Measurements from ENCODE around the gene CHST11. TPM values are rescaled to one million over a fixed set of nuclear protein-coding genes. Genes with fewer than 3 reads are reported as not detected.

CHST11 gene
- total and polyA plus RNA-seq, 7 donors: 0.60 to 22.8 (median 10.0) TPM

DNA sequence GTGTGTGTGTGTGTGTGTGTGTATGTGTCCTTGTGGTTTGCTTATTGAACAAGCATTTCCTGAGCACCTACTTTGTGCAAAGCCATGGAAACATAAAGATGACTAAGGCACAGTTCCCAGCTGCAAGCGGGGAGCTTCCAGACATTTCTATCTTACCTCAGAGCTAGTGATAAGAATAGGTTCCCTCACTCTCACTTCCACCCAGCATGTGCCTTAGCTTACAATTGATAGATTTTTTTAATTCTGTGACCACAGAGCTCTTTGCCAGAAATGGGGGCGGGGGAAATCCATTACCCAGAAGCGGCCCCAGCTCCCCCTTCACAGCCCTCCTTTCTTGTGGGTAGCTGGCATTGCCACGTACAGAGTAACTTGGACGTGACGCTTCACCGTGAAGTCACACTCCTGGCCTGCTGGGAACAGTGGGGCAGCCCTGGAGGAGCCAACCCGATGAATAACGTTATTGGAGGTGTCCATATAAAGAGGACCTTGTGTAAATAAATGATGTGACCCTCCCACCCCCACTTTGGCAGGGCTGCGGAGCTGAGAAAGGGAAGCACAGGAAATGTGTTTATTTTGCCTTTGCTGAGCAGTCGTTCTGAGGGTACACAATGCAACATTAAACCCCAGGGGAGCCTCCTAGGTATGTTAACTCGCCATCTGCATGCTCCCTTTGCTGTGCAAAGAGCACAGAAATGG lies 238.9 kb downstream of the CHST11 start:
- DNase-seq: no peak
- peaks cover 0 to 5% (median 0%) of the 10 kb centered on the region in 4 donors for H3K4me1 ChIP-seq
- 28 to 45% methylated on average over 12 of the region's 12 CpGs for WGBS, 2 donors
- H3K9me3 ChIP-seq: no peaks in the 10 kb centered on the region
- H3K27me3 ChIP-seq: no peaks in the 10 kb centered on the region
- intact Hi-C loops (cut with DNase I): no loop called here
- H3K27ac ChIP-seq: no peak overlapping the region
- H3K4me3 ChIP-seq: no peak overlapping the region
- TF ChIP-seq CTCF (IDR thresholded peaks at IDR 0.05) (no peak), EP300 (IDR thresholded peaks at IDR 0.05) (no peak), POLR2A (IDR thresholded peaks at IDR 0.05) (no peak), POLR2AphosphoS5 (IDR thresholded peaks at IDR 0.05) (no peak)
- H3K36me3 ChIP-seq: no peaks in the 10 kb centered on the region

GRCh38 chr12:104697186-104697585 lies 240.4 kb downstream of the CHST11 start:
- 84 to 93% methylated on average over 7 of the region's 7 CpGs for WGBS, 2 donors
- TF ChIP-seq CTCF (IDR thresholded peaks at IDR 0.05) (no peak), POLR2AphosphoS5 (IDR thresholded peaks at IDR 0.05) (no peak), POLR2A (IDR thresholded peaks at IDR 0.05) (no peak), EP300 (IDR thresholded peaks at IDR 0.05) (no peak)
- H3K36me3 ChIP-seq: no peaks in the 10 kb centered on the region
- peaks cover 0 to 5% (median 0%) of the 10 kb centered on the region in 4 donors for H3K4me1 ChIP-seq
- no peaks in the 10 kb centered on the region for H3K27me3 ChIP-seq
- intact Hi-C loops (cut with DNase I): no loop called here
- DNase-seq: no peak
- no peak overlapping the region for H3K27ac ChIP-seq
- H3K4me3 ChIP-seq: no peak overlapping the region
- H3K9me3 ChIP-seq: no peaks in the 10 kb centered on the region

DNA sequence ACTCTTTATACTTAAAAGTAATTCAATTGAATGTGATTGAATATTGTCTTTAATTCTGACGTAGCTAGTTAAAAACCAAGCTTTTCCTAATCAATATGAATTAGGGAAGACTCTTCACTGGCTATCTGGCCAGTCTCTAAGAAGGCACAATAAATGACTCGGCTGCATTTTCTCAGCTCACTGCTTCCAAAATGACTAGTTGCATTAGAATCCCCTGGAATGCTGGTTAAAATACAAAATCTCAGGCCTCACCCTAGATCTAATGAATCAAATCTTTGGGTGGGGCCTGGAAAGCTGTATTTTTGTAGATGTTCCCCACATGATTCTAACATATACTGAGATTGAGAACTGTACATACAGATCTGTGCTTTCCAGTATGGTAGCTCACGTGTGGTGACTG lies 242.1 kb downstream of the CHST11 start:
- Histone ChIP-seq H3K4me1 (peaks cover 0 to 5% (median 0%) of the 10 kb centered on the region in 4 donors), H3K27ac (no peak overlapping the region), H3K4me3 (no peak overlapping the region), H3K27me3 (no peaks in the 10 kb centered on the region), H3K9me3 (no peaks in the 10 kb centered on the region), H3K36me3 (no peaks in the 10 kb centered on the region)
- intact Hi-C loops (cut with DNase I): no loop called here
- peak; percentile 5 for DNase-seq
- no peak for TF ChIP-seq CTCF (IDR thresholded peaks at IDR 0.05)
- no peak for TF ChIP-seq POLR2A (IDR thresholded peaks at IDR 0.05)
- no peak for TF ChIP-seq POLR2AphosphoS5 (IDR thresholded peaks at IDR 0.05)
- TF ChIP-seq EP300 (IDR thresholded peaks at IDR 0.05): no peak
- WGBS, 2 donors: 75% methylated on average over 3 of the region's 3 CpGs

DNA sequence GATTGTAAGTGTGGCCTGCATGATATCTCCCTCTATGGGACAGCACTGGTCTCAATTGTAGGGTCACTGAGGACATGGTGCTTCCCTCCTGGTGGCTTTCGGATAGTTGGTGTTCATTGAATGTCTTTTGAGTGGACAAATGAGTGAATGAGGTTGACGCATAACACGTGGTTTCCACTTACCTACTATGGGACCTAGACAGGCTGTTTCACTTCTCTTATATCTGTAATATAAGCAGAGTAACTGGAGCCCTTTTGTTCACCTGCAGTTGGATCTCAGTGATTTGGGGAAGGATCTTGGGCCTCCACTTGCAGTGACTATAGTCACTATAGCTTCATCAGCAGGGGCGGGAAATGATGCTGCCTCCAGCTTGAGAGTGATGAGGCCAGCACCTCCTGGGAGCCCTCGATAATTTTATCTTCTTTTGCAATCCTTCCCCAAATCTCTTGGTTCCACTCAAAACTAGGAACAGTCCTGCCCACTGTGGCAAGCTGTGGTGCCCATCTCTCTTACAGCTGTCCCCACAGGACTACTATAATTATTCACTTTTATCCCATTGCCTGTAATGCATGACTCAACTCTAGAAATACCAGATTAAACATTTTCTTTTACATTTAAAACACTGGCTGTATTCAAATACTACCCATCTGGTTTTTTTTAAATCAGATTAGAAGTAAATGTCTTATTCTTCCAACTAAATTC lies 242.9 kb downstream of the CHST11 start:
- TF ChIP-seq CTCF (IDR thresholded peaks at IDR 0.05): no peak
- no peak for TF ChIP-seq EP300 (IDR thresholded peaks at IDR 0.05)
- no peak for TF ChIP-seq POLR2A (IDR thresholded peaks at IDR 0.05)
- DNase-seq: peak; percentile 19
- no peaks in the 10 kb centered on the region for H3K27me3 ChIP-seq
- no peak overlapping the region for H3K27ac ChIP-seq
- intact Hi-C loops (cut with DNase I): no loop called here
- peaks cover 0 to 5% (median 0%) of the 10 kb centered on the region in 4 donors for H3K4me1 ChIP-seq
- no peaks in the 10 kb centered on the region for H3K36me3 ChIP-seq
- WGBS, 2 donors: 71 to 83% methylated on average over 5 of the region's 5 CpGs
- no peak overlapping the region for H3K4me3 ChIP-seq
- no peaks in the 10 kb centered on the region for H3K9me3 ChIP-seq

Data from sigmoid colon (tissue), 7 donors.